Hematopoietic multipotent progenitor cell treated with erythropoietin and hydrocortisone succinate and interleukin-3 and kit ligand, for 6 days (in vitro differentiated cells): ENCODE results near the gene TRIM2.
"Not testable (repeated sequence)": the region's sequence is repeated elsewhere in the genome, so short reads cannot be mapped to it uniquely, and the experiment has no call there.

ENCODE experiments used
- DNase-seq: peaks from one replicate; pipeline ENCODE4 v3.0.0-alpha.2; 2015

The TRIM2 gene

DNA sequence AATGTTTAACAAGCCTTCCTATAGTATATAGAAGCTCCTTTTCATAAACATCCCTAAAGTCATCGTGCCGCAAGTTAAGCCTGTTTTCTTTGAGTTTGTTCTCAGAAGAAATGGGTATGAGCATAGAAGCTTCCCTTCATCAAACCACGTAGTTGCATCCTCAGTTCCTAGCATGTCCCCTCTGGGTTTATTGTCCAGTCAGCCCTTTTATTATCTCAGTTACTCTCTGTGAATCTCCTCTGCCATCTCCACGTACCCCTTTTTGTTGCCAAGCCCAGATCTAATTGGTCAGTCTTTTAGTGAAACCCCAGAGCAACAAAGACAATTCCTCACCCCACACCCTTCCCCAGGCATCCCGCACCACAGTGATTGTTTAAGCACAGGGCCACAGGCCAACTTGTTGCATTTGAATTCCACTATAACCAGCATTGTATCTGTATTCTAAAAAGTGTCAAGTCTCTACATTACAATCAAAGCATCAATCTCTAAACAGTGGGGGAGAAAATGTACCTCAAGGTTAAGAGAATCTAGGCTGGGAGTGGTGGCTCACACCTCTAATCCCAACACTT, 12.4 kb upstream of the TRIM2 start:
- no peak for DNase-seq

DNA sequence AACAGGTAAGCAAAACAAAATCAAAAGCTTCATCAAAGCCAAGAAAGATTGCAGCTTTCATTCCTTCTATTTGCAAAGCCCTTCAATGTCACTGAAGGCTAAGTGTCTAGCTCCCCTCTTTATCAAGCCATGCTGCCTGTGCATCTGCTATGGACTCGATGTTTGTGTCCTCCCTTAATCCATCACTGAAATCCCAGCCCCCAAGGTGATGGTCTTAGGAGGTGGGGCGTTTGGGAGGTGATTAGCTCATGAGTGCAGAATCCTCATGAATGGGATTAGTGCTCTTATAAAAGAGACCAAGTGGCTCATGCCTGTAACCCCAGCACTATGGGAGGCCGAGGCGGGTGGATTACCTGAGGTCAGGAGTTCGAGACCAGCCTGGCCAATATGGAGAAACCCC, 6.9 kb upstream of the TRIM2 start:
- DNase-seq, result no peak

DNA sequence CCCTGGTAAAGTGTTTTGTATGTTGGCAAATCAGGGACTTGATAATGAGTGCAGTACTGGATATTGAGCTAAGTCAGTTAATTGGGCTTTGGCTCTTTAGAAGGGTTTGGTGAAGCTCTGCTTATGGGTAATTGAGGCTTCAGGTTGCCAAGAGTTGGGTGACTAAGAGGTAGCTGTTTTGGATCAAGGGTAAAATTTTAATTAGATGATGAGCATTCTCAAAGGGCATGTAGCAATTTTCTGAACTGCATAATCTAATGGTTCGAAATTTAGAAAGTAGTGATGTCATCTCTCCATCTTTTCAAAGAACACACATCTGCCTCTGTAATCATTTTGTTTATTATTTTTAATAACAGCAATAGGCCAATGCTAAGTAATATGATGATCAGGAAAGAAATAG, 5.5 kb upstream of the TRIM2 start:
- no peak for DNase-seq

DNA sequence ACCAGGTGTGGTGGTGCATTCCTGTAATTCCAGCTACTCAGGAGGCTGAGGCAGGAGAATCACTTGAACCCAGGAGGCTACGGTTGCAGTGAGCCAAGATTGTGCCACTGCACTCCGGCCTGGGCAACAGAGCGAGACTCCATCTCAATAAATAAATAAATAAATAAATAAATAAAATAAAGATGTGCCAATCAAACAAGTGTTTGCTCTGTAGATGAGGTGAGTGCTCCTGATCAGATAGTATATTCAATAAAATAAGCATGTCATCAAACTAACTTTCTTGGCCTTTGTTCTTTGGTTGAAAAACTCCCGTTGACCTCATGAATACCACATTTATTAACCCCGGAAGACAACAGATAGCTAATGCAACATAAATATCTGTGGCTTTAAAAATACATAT, 497 bp upstream of the TRIM2 start:
- DNase-seq, result not testable (repeated sequence)

DNA sequence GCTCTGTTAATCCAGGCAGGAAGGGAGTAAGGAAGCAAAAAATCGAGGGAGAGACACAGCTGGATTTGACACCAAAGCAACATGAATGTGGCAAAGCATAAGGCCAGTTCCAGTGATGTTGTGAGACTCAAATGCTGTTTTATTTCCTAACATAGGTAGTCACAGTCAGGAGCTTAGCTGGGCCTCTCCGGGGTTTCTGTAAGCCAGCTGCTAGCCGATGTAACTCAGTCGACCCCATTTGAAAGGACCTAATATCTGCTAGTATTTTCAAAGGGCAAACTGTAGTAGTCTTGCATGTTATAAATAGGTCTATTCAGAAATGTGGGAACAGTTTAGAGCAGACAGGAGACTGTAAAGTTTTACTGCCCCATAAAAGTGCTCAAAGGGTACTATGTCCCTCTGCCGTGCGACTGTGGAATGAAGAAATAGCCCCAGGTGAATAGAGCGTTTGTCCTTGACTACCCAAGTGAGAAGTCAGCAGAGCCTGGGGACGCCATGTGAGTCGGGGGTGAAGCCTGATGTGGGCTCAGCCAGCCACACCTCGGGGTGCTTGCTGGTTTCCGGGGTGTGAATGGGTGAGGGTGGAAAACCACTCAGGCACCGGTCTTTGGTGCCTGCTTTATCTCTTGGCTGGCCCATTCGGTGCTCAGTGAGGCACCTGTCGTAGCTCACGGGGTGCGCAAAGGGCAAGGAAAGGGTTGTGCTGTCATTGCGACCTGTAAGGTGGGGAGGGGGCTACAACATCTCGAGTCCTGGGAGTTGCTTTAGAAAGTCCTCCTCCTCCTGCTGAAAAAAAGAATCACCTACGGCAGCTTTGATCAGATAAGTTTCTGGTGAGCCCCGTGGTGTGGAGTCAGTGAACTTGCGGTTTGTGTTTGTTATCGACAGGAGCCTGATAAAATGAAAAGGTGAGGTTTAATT, 745 bp downstream of the TRIM2 start:
- no peak for DNase-seq

DNA sequence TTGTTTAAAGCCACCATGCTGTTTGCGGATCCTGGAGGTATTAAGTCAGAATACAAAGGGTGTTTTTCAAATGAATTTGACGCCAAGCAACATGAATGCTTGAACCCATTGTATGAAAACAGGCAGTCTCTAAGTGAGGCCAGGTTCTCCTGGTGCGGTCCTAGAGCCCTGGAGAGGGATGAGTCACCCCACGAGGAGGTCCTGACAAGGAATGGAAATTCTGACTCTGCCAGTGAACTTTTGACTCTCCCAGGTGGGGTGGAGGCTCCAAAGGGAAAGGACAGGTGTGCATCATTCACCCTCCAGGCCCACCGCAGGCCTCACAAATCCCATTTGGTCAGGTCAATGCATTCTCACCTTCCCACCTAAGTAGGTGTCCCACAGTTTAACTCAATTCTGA, 1.5 kb downstream of the TRIM2 start:
- no peak for DNase-seq

DNA sequence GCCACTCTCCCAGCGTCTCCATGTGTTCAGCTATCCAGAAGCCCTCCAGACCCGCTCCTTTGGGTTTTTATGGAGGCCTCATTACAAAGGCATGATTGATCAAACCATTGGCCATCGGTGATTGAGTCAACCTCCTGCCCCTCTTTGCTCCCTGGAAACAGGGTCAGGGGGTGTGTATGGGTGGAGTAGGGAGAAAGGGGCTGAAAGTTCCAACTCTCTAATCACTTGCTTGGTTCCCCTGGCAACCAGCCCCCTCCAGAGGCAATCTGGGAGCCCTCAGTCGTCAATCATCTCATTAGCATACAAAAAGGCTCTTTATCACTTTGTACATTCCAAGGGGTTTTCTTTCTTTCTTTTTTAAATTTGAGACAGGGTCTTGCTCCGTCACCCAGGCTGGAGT, 2.3 kb downstream of the TRIM2 start:
- no peak for DNase-seq

DNA sequence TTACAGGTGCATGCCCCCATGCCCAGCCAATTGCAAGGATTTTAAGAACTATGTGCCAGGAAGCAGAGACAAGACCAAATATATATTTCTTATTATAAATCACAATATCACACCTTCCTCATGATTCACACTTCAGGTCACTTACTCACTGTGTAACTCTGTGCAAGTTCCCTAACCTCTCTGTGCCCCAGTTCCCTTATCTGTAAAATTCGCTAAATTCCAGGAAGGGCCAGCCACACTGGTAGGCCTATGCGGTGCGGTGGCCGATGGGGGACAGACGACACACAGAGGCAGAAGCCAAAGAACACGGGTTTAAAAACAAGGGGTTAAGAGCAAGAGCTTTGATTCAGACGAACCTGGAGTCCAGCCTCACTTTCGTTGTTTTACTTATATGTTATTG, 2.8 kb downstream of the TRIM2 start:
- DNase-seq, result no peak

DNA sequence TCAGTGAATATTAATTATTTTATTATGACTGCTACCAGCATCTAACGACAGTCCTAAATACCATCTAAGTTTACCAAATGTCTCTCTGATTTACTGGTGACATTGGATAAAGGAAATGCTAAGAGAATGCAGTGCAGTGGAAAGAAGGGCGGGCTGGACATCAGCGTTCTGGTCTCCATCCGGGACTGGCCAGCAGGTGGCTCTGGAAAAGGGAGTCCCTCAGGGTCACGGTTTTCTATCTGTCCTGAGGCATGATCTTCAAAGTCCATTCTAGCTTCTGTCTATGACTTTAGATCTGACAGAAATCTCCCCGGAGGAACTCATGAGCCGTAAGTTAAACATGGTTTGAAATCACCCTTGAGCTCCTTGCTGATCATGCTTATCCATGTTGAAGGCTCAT, 3.3 kb downstream of the TRIM2 start:
- DNase-seq, result peak; percentile 28

DNA sequence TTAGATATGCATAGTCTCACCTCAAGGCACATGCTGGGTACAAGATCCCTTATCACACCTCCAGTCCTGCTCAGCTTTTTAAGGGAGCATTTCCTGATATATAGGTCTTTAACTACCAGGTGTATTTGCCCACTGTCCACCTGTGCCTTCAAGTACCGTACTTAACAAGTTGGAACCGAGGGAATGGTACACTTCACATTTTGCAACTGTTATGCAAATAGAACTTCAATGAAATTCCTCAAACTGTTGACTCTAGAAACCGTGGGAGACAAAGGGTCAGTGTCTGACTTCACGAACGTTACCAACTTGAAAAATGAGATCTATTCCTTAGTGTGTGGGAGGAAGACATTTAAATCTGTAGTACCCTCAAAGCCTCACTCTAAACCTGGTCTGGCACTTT, 5.2 kb downstream of the TRIM2 start:
- DNase-seq, result no peak

DNA sequence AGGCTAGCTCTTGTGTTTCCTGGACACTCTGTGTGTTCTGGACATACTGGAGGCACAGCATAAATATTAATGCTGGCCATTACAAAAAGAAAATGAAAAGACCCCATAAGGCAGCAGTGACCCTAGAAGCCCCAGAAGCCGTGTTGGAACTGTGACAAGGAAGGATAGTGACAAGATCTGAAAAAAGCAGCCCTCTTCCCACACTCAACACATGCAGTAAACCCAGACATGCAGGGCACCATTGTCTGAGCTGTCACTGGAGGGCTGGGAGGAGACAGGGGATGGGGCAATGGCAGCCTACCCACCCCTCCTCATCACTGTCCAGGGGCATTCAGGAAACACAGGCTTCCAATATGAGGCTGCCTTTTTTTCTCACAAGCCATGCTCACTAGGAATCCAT, 6.5 kb downstream of the TRIM2 start:
- DNase-seq, result no peak

DNA sequence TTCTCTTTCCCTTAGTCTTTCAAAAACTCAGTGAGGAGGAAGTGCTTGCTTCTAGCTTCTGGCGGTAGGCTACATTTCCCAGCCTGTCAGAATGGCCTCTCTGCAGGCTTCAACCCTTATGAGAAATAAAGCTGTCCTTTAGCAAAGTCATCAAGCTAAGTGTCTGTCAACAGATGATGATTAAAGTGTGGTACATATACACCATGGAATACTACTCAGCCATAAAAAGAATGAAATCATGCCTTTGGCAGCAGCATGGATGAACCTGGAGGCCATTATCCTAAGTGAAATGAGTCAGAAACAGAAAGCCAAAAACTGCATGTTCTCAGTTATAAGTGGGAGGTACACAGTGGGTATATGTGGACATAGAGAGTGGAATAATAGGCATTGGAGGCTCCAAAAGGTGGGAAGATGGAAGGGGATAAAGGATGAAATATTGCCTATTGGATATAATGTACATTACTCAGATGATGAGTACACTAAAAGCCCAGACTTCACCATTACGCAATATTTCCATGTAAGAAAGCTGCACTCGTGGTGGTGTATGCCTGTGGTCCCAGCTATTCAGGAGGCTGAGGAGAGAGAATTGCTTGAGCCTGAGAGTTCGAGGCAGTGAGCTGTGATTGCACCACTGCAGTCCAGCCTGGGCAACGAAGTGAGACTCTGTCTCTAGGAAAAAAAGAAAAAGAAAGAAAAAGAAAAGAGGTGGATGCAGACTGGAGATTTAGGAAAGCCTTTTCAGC, 7.9 kb downstream of the TRIM2 start:
- DNase-seq, result no peak

DNA sequence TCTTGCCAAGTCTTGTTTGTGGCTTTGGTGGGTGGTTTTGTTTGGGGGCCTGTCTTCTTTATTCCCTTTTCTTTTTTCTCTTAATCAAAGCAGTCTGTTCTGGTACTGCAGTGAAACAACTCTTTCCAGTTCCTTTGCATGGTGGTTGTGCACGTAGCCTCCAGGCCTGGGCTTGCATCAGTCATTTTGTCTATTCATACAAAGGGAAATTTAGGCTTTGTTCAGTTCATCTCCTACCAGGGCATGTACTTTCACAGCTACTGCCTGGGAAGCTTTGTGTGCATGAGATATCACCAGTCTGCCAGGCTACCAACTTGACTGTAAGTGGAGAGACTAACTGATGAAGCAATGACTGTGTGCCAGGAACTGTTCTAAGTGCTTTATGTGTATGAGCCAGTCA, 8.5 kb downstream of the TRIM2 start:
- DNase-seq, result no peak

DNA sequence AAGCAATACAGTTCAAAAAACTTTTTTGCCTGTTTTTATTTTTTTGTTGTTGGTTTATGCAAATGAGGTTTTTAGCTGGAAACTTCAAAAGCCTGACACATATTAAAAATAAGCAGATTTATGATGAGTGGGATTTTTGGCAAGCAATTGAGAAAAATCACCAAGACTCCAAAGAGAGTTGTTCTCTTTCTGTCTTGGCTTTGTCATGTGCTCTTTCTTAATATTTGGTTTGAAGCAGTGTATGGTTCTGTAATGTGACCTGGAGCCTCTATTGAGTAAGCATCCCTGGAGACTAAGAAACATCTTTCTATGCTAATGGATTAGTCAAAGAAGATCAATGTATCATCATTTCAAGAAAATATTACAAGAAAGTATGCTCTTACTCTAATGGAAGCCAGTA, 11.7 kb downstream of the TRIM2 start:
- no peak for DNase-seq

DNA sequence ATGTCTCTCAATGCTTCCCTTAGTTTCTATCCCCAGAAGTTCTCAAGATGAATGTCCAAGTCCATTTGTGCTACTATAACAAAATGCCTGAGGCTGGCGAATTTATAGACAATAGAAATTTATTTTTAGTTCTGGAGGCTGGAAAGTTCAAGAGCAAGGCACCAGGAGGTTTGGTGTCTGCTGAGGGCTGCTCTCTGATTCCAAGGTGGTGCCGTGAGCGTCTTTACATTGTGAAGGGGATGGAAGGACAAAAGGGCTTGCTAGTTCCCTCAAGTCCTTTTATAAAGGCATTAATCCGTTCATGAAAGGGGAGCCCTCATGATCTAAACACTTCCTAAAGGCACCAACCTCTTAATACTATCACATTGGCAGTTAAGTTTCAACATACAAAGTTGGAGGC, 12.3 kb downstream of the TRIM2 start:
- no peak for DNase-seq

DNA sequence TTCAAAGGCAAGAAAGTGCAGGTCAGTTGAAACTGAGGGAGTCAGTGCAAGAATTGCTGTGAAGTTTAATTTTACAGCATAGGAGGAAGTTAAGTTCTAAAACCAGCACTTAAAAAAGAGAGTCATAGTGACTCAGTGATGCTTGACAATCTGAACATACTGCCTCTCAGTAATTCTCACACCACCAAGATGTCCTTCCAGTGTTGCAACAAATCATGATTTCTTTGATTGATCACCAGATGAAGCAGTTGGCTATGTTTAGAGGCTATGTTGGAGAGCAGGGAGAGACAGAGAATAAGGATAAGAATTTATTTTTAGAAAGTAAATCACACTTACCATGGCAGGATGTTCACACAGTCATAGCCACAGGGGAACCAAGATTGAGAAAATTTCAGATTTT, 13.2 kb downstream of the TRIM2 start:
- DNase-seq, result no peak

DNA sequence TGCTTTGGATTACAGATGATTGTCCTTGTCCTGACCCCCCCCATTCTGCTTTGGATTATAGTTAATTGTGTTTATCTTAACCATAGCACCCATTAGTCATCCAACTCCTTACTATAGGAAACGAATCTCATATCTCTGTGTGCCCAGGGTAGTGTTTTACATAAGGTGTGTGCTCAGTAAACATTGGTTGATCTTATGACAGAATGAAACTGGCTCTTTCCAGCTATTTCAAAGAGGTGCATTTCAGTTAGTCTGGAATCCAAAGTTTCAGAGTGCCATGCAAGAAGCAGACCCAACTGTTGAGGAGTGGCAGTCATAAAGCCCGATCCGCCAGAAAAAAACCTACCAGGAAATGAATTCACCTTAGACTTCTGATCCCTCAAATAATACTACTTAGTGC, 14.7 kb downstream of the TRIM2 start:
- DNase-seq, result no peak

DNA sequence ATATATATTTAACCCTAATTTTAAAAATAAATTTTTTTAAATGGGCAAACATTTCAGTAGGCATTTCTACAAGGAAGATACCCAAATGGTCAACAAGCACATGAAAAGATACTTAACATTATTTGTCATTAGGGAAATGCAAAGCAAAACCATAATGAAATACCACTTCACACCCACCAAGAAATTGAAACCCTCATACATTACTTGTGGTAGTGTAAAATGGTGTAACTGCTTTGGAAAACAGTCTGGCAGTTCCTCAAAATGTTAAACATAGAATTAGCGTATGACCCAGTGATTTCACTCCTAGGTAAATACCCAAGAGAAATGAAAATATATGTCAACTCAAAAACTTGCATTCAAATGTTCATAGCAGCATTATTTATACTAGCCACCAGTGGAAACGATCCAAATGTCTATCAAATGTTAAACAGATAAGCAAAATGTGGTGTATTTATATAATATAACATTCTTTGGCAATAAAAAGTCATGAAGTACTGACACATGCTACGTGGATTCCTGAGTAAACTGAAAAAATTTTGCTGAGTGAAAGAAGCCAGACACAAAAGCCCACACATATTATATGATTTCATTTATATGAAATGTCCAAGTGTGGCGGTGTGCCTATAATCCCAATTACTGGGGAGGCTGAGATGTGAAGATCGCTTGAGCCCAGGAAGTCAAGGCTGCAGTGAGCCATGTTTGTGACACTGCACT, 16.6 kb downstream of the TRIM2 start:
- DNase-seq, result no peak

DNA sequence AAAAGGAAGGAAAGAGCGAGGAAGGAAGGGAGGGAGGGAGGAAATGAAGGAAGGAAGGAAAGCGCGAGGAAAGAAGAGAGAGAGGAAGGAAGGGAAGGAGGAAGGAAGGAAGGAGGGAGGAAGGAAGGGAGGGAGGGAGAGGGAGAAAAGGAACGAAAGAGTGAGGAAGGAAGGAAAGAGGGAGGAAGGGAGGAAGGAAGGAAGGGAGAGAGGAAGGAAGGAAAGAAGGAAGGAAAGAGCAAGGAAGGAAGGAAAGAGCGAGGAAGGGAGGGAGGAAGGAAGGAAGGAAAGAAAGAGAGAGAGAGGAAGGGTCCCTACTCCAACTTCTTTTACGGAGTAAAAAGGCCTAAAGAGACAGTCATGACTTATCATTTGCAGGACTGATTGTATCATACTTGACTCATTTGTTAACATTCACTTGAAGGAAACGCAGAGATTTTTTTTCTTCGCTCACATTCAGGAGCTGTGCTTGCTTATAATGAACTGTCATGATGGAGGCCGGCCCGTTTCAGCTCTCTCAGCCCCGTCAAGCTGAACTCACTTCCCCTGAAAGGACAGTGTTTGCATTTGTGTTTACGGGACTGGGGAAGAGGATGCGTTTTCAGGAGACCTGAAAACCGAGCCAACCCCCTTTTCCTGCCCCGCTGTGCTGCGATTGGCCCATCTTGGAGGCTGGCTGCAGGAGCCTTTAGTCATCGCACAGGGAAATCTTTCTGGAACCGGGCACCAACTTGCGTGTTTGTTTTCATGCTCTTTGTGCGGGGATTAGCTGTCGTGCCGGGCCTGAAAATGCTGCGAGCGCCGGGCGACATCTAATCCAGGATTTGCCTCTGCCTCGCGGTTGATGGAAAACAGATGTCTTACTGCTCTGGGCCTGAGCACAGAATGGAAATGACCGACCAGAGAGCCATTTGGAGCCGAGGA, 17.8 kb downstream of the TRIM2 start:
- peak; percentile 36 for DNase-seq

DNA sequence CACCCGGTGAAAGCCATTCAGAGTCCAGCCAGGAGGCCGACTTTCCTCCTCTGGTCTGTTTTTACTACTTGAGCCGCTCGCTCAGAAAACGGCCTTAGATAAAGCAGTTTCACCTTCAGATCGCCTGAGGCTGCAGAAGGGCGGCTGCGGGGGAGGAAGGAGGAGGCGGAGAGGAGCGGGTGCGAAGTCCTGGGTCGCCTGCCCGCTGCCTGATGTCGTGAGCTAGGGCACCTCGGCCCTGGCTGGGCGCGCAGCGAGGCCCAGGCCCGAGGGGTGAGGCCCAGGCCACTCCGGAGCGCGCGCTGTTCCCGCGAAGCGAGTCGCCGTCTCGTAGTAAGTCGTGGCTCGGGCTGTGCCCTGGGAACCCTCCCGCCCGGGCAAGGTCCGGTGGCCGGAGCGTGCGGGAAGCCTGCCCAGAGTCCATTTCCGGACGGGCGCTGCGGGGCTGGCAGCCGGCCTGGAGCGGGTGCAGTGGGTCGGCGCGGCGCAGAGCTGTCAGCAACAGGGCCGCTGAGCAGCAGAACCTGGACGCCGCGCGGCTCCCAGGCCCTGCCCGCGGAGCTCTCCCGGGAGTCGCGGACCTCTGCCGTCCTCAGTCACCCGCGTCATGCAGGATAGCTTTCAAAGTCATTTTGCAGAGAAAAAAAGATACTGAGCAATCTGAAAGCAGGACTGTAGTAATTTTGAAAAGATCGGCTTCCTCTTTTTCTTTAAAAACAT, 18.6 kb downstream of the TRIM2 start:
- peak; percentile 51 for DNase-seq

DNA sequence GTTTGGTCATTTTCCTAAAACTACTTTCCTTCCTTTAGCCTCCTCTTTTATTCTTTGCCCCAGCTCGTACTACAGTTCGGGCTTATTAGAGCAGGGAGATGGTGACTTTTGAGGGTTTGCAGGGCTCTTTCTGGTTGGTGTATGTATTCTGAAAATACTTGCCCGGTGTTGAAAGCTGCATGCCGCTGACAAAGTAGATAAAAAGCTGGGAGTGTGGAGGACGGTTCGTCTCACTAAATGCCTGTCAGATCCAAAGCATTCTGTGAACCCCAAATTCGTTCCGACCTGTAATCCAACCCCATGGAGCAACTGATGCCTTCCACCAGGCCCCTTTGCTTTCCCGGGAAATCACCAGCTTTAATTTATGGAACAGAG, 19.2 kb downstream of the TRIM2 start:
- DNase-seq, result peak; percentile 47

DNA sequence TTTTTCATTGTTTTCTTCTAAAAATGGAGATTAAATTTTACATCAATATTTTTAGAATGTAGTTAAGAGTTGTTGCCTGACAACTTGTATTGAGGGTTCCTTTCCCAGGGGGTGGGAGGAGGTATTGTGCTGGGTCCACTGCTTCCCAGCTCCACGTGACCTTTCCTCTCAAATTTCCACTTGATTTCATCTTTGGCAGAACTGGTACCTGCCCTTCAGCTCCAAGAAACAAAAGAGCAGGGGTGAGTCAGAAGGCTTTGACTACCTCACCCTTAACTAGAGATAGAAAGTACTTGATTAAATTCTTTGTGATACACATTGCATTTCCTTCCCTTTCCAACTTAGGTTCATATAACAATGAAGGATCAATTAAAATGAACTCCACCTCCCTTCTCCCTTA, 19.7 kb downstream of the TRIM2 start:
- no peak for DNase-seq
